HG02852 (cell line): ENCODE measurements around the gene ATP2C2.
"Not testable (repeated sequence)": the region's sequence is repeated elsewhere in the genome, so short reads cannot be mapped to it uniquely, and the experiment has no call there.

Source experiments
- ATAC-seq: cut with Tn5 transposase; IDR thresholded peaks from one replicate; pipeline ENCODE4 v1.9.1; 2021; ENCODE audit warnings: mild to moderate bottlenecking, moderate library complexity; ENCODE audit not compliant: unreplicated experiment

Gene ATP2C2

GRCh38 chr16:84449156-84450140, 81.1 kb downstream of the ATP2C2 start:
- no peak for ATAC-seq

- no peak for ATAC-seq
These were observed 82.0 kb downstream of the ATP2C2 start for GRCh38 chr16:84450176-84450865.

- not testable (repeated sequence) for ATAC-seq
These were observed 82.8 kb downstream of the ATP2C2 start for GRCh38 chr16:84451010-84451676.

- no peak for ATAC-seq
These were observed 83.4 kb downstream of the ATP2C2 start for GRCh38 chr16:84451781-84452180.

- ATAC-seq: no peak
These were observed 84.9 kb downstream of the ATP2C2 start for GRCh38 chr16:84453061-84453752.

GRCh38 chr16:84454611-84455010, 86.3 kb downstream of the ATP2C2 start:
- ATAC-seq: no peak

- no peak for ATAC-seq
These were observed 86.7 kb downstream of the ATP2C2 start for GRCh38 chr16:84455031-84455430.

- ATAC-seq: no peak
These were observed 90.5 kb downstream of the ATP2C2 start for GRCh38 chr16:84458606-84459532.

GRCh38 chr16:84459533-84459894, 91.2 kb downstream of the ATP2C2 start:
- no peak for ATAC-seq

- ATAC-seq: no peak
These were observed 91.6 kb downstream of the ATP2C2 start for GRCh38 chr16:84459941-84460405.

- ATAC-seq: no peak
These were observed 92.2 kb downstream of the ATP2C2 start for GRCh38 chr16:84460406-84461028.

- ATAC-seq: no peak
These were observed 92.7 kb downstream of the ATP2C2 start for GRCh38 chr16:84461029-84461412.

GRCh38 chr16:84461413-84462295, 93.3 kb downstream of the ATP2C2 start:
- no peak for ATAC-seq

GRCh38 chr16:84462296-84463210, 94.2 kb downstream of the ATP2C2 start:
- no peak for ATAC-seq

- ATAC-seq: no peak
These were observed 94.9 kb downstream of the ATP2C2 start for GRCh38 chr16:84463221-84463620.

GRCh38 chr16:84464116-84464515, 95.8 kb downstream of the ATP2C2 start:
- no peak for ATAC-seq

GRCh38 chr16:84465154-84465553, 96.8 kb downstream of the ATP2C2 start:
- no peak for ATAC-seq
